ENCODE measurements around the gene ADORA1. TPM values are rescaled to one million over a fixed set of nuclear protein-coding genes. Genes with fewer than 3 reads are reported as not detected.
A peak's percentile ranks its signal among the peaks of the same experiment; 100 is the strongest.

The ADORA1 gene
- total RNA-seq, 2 donors from 2014 or later: 0.27 to 47.3 TPM

GRCh38 chr1:203166192-203166940 lies 38.8 kb downstream of the ADORA1 start:
- no peak overlapping the region for H3K4me3 ChIP-seq
- DNase-seq (ENCODE audit: low spot score): peak; percentile 12
- 59% methylated on average over 13 of the region's 14 CpGs for WGBS
- intact Hi-C loops (cut with DNase I): no loop called here
- H3K27ac ChIP-seq: no peak overlapping the region
- TF ChIP-seq, protein P1, sequence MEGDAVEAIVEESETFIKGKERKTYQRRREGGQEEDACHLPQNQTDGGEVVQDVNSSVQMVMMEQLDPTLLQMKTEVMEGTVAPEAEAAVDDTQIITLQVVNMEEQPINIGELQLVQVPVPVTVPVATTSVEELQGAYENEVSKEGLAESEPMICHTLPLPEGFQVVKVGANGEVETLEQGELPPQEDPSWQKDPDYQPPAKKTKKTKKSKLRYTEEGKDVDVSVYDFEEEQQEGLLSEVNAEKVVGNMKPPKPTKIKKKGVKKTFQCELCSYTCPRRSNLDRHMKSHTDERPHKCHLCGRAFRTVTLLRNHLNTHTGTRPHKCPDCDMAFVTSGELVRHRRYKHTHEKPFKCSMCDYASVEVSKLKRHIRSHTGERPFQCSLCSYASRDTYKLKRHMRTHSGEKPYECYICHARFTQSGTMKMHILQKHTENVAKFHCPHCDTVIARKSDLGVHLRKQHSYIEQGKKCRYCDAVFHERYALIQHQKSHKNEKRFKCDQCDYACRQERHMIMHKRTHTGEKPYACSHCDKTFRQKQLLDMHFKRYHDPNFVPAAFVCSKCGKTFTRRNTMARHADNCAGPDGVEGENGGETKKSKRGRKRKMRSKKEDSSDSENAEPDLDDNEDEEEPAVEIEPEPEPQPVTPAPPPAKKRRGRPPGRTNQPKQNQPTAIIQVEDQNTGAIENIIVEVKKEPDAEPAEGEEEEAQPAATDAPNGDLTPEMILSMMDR (IDR thresholded peaks at IDR 0.05): peak in 3 of 4 experiments; percentile 8 to 48 (median 21)
- no peak for TF ChIP-seq POLR2A (IDR thresholded peaks at IDR 0.05)
- H3K36me3 ChIP-seq: no peaks in the 10 kb centered on the region
- H3K9me3 ChIP-seq: no peaks in the 10 kb centered on the region
- no peaks in the 10 kb centered on the region for H3K27me3 ChIP-seq (replicated peaks; ENCODE audit: insufficient read depth)
- H3K4me1 ChIP-seq (replicated peaks): no peaks in the 10 kb centered on the region

DNA sequence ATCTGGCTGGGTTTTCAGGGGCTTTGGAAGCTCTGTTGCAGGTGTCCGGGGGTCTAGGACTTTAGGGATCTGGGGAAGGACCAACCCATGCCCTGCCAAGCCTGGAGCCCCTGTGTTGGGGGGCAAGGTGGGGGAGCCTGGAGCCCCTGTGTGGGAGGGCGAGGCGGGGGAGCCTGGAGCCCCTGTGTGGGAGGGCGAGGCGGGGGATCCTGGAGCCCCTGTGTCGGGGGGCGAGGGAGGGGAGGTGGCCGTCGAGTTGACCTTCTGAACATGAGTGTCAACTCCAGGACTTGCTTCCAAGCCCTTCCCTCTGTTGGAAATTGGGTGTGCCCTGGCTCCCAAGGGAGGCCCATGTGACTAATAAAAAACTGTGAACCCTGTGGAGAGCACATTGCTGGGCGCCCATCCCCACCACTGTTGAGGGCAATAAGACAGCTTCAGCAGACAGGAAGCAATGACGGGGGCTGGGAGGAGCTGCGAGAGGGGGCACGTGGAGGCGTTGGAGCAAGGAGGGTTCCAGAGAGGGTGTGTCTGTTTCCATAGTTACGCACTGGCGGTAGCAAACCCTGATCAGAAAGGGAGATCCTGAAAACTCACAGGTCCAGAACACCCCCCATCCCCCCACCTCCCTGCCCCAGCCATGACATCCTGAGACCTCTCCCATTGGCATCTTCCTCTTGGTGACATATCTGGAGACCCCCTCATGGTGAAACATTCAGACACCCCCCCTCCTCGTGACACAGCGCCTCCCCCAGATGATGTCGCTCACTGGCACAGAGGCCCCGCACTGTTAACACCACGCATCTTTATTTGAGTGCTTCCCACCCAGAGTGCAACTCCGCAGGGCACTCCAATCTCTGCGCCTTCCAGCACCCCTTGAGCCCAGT lies 39.7 kb downstream of the ADORA1 start:
- no peak for DNase-seq (ENCODE audit: low spot score)
- Histone ChIP-seq H3K4me3 (no peak overlapping the region), H3K27ac (no peak overlapping the region), H3K4me1 (replicated peaks) (no peaks in the 10 kb centered on the region), H3K9me3 (no peaks in the 10 kb centered on the region), H3K27me3 (replicated peaks; ENCODE audit: insufficient read depth) (no peaks in the 10 kb centered on the region), H3K36me3 (no peaks in the 10 kb centered on the region)
- TF ChIP-seq POLR2AphosphoS5 (IDR thresholded peaks at IDR 0.05) (no peak), POLR2A (IDR thresholded peaks at IDR 0.05) (no peak)
- TF ChIP-seq, protein P1 (IDR thresholded peaks at IDR 0.05): no peak
- intact Hi-C loops (cut with DNase I): no loop called here
- 82% methylated on average over 22 of the region's 23 CpGs for WGBS

DNA sequence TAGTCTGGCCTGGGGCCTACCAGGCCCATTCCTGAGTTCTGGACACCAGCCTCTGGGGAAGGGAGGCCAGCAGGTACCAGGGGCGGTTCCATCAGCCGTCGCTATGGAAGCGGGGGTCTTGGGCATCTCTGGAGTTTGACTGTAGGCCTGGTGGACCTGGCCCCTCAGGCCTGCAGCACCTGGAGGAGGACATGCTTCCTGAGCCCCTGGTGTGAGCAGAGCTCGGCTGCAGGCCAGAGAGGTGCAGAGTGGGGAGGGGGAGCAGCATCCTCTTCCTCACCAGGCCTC lies 40.3 kb downstream of the ADORA1 start:
- Histone ChIP-seq H3K9me3 (no peaks in the 10 kb centered on the region), H3K4me3 (no peak overlapping the region)
- no peak for TF ChIP-seq POLR2A (IDR thresholded peaks at IDR 0.05)
- no peak for TF ChIP-seq POLR2AphosphoS5 (IDR thresholded peaks at IDR 0.05)

DNA sequence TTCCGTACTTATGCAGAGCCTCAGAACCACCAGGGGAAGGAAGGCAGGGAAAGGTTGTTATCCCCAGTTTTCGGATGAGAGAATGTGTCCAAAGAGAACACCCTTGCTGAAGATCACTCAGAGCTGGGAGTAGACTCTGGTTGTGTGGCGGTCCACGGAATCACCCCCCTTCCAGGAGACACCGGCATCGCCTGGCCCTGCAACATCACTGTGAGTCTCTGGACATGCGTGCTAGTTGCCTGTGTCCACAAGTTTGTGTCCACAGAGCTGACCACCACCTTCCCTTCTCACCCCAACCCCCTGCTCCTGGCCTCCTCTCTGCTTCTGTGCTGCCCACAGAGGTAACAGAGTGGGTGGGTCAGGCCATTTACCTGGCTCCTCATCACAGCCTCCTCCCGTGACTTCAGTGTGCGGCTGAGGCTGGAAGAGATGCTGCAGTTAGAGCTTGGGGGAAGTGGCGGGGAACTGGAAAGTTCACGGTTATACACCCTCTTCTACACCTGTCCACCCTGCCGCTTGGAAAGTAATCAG lies 40.8 kb downstream of the ADORA1 start:
- 94% methylated on average over 12 of the region's 12 CpGs for WGBS
- no peaks in the 10 kb centered on the region for H3K9me3 ChIP-seq
- H3K4me1 ChIP-seq (replicated peaks): no peaks in the 10 kb centered on the region
- TF ChIP-seq POLR2A (IDR thresholded peaks at IDR 0.05) (no peak), POLR2AphosphoS5 (IDR thresholded peaks at IDR 0.05) (no peak)
- TF ChIP-seq, protein P1 (IDR thresholded peaks at IDR 0.05): no peak
- no peak overlapping the region for H3K27ac ChIP-seq
- intact Hi-C loops (cut with DNase I): no loop called here
- DNase-seq (ENCODE audit: low spot score): no peak
- no peaks in the 10 kb centered on the region for H3K27me3 ChIP-seq (replicated peaks; ENCODE audit: insufficient read depth)
- no peak overlapping the region for H3K4me3 ChIP-seq
- H3K36me3 ChIP-seq: no peaks in the 10 kb centered on the region

More for the DNA sequence above, 40.3 kb downstream of the ADORA1 start:
- no peaks in the 10 kb centered on the region for H3K4me1 ChIP-seq (replicated peaks)
- H3K27ac ChIP-seq: no peak overlapping the region
- H3K27me3 ChIP-seq (replicated peaks; ENCODE audit: insufficient read depth): no peaks in the 10 kb centered on the region
- intact Hi-C loops (cut with DNase I): no loop called here
- 91% methylated on average over 4 of the region's 5 CpGs for WGBS
- no peaks in the 10 kb centered on the region for H3K36me3 ChIP-seq
- DNase-seq (ENCODE audit: low spot score): no peak

DNA sequence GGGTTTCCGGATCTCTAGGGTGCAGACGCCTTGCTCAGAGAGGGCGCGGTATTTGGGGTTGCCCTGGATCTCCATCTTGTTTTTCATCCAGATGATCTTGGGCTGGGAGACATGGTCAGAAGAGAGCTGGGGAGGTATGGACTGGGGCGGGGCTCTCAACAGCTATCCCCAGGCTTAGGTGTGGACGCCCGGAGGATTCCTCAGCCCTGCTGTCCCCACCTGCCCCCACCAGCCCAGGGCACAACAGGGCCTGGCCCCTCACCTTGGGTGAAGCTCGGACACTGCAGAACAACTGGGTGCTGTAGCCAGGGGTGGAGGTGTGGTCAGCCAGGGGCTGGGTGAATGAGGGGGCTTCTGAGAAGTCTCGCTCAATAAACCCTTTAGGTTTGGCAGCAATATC lies 41.5 kb downstream of the ADORA1 start:
- H3K36me3 ChIP-seq: no peaks in the 10 kb centered on the region
- no peaks in the 10 kb centered on the region for H3K27me3 ChIP-seq (replicated peaks; ENCODE audit: insufficient read depth)
- no peak overlapping the region for H3K27ac ChIP-seq
- TF ChIP-seq, protein P1 (IDR thresholded peaks at IDR 0.05): no peak
- TF ChIP-seq POLR2A (IDR thresholded peaks at IDR 0.05): no peak
- TF ChIP-seq POLR2AphosphoS5 (IDR thresholded peaks at IDR 0.05): no peak
- no peaks in the 10 kb centered on the region for H3K9me3 ChIP-seq
- 93% methylated on average over 9 of the region's 9 CpGs for WGBS
- H3K4me1 ChIP-seq (replicated peaks): no peaks in the 10 kb centered on the region
- no peak for DNase-seq (ENCODE audit: low spot score)
- intact Hi-C loops (cut with DNase I): no loop called here
- no peak overlapping the region for H3K4me3 ChIP-seq

Data from prostate gland (tissue), 2 donors.